ENCODE results near the gene ATP5MC2.

ATP5MC2 gene

GRCh38 chr12:53624458-53624857 lies 51.4 kb downstream of the ATP5MC2 start:
- Histone ChIP-seq H4K20me1 (ENCODE audit: insufficient read depth, low read length) (no peaks in the 10 kb centered on the region), H3K4me1 (ENCODE audit: low read length) (peaks cover 16% of the 10 kb centered on the region), H3K9ac (ENCODE audit: low read length) (0 out of 2 replicates have a peak overlapping the region, but pooled peaks have one; percentile 80)

GRCh38 chr12:53623548-53624385 lies 52.1 kb downstream of the ATP5MC2 start:
- H4K20me1 ChIP-seq (ENCODE audit: insufficient read depth, low read length) = no peaks in the 10 kb centered on the region
- no peak for TF ChIP-seq EZH2 (optimal IDR thresholded peaks at IDR 0.05; ENCODE audit: low read depth, low read length)
- TF ChIP-seq CTCF (IDR thresholded peaks at IDR 0.05; ENCODE audit: low read length) = no peak
- TF ChIP-seq EZH2phosphoT487 (IDR thresholded peaks at IDR 0.05; ENCODE audit: low read length) = no peak
- H3K27me3 ChIP-seq (replicated peaks; ENCODE audit: insufficient read depth, low read length) = no peaks in the 10 kb centered on the region
- H3K27ac ChIP-seq (ENCODE audit: low read length) = no peak overlapping the region
- no peak overlapping the region for H3K4me3 ChIP-seq (ENCODE audit: low read length)
- H3K79me2 ChIP-seq (ENCODE audit: low read length) = peaks cover 64% of the 10 kb centered on the region
- H3K9me2 ChIP-seq (replicated peaks; ENCODE audit: insufficient read depth, low read length) = no peaks in the 10 kb centered on the region
- no peak for DNase-seq
- no peaks in the 10 kb centered on the region for H3K9me3 ChIP-seq (replicated peaks; ENCODE audit: insufficient read depth, low read length)
- peaks cover 16% of the 10 kb centered on the region for H3K4me1 ChIP-seq (ENCODE audit: low read length)
- H2AFZ ChIP-seq (ENCODE audit: low read length) = no peak overlapping the region
- H3K36me3 ChIP-seq (replicated peaks; ENCODE audit: insufficient read depth, low read length) = no peaks in the 10 kb centered on the region
- peaks cover 6% of the 10 kb centered on the region; the same call in 1 of the 2 replicates for H3F3A ChIP-seq (ENCODE audit: insufficient read depth, low read length)
- H3K9ac ChIP-seq (ENCODE audit: low read length) = no peak overlapping the region
- peak overlapping the region; percentile 9; the same call in 1 of the 2 replicates for H3K4me2 ChIP-seq (ENCODE audit: low read depth, low read length)

More at GRCh38 chr12:53624458-53624857, 51.4 kb downstream of the ATP5MC2 start:
- no peaks in the 10 kb centered on the region for H3K9me2 ChIP-seq (replicated peaks; ENCODE audit: insufficient read depth, low read length)
- DNase-seq = no peak
- H3K9me3 ChIP-seq (replicated peaks; ENCODE audit: insufficient read depth, low read length) = no peaks in the 10 kb centered on the region
- H3K27me3 ChIP-seq (replicated peaks; ENCODE audit: insufficient read depth, low read length) = no peaks in the 10 kb centered on the region
- peaks cover 6% of the 10 kb centered on the region; the same call in 1 of the 2 replicates for H3F3A ChIP-seq (ENCODE audit: insufficient read depth, low read length)
- no peaks in the 10 kb centered on the region for H3K36me3 ChIP-seq (replicated peaks; ENCODE audit: insufficient read depth, low read length)
- TF ChIP-seq EZH2 (optimal IDR thresholded peaks at IDR 0.05; ENCODE audit: low read depth, low read length) (no peak), CTCF (IDR thresholded peaks at IDR 0.05; ENCODE audit: low read length) (no peak), EZH2phosphoT487 (IDR thresholded peaks at IDR 0.05; ENCODE audit: low read length) (no peak)
- H3K4me3 ChIP-seq (ENCODE audit: low read length) = peak overlapping the region; percentile 89; the same call in 1 of the 2 replicates
- H3K27ac ChIP-seq (ENCODE audit: low read length) = no peak overlapping the region
- peak overlapping the region; percentile 92; the same call in 1 of the 2 replicates for H3K4me2 ChIP-seq (ENCODE audit: low read depth, low read length)
- peaks cover 58% of the 10 kb centered on the region for H3K79me2 ChIP-seq (ENCODE audit: low read length)
- H2AFZ ChIP-seq (ENCODE audit: low read length) = no peak overlapping the region

- Histone ChIP-seq H2AFZ (ENCODE audit: low read length) (no peak overlapping the region), H3K27me3 (replicated peaks; ENCODE audit: insufficient read depth, low read length) (no peaks in the 10 kb centered on the region), H3K9me3 (replicated peaks; ENCODE audit: insufficient read depth, low read length) (no peaks in the 10 kb centered on the region), H3K4me2 (ENCODE audit: low read depth, low read length) (no peak overlapping the region), H3K79me2 (ENCODE audit: low read length) (peaks cover 67% of the 10 kb centered on the region), H3F3A (ENCODE audit: insufficient read depth, low read length) (peaks cover 6% of the 10 kb centered on the region; the same call in 1 of the 2 replicates), H3K27ac (ENCODE audit: low read length) (no peak overlapping the region), H3K4me3 (ENCODE audit: low read length) (no peak overlapping the region), H3K9ac (ENCODE audit: low read length) (no peak overlapping the region), H3K4me1 (ENCODE audit: low read length) (peaks cover 16% of the 10 kb centered on the region), H3K36me3 (replicated peaks; ENCODE audit: insufficient read depth, low read length) (no peaks in the 10 kb centered on the region), H3K9me2 (replicated peaks; ENCODE audit: insufficient read depth, low read length) (no peaks in the 10 kb centered on the region), H4K20me1 (ENCODE audit: insufficient read depth, low read length) (no peaks in the 10 kb centered on the region)
- DNase-seq = no peak
- TF ChIP-seq CTCF (IDR thresholded peaks at IDR 0.05; ENCODE audit: low read length) = no peak
- no peak for TF ChIP-seq EZH2 (optimal IDR thresholded peaks at IDR 0.05; ENCODE audit: low read depth, low read length)
- no peak for TF ChIP-seq EZH2phosphoT487 (IDR thresholded peaks at IDR 0.05; ENCODE audit: low read length)
Observed at GRCh38 chr12:53622724-53623123, 53.2 kb downstream of the ATP5MC2 start.

Data from MM.1S (cell line).